Measurements from ENCODE around the gene MRPL27. TPM values are rescaled to one million over a fixed set of nuclear protein-coding genes. Genes with fewer than 3 reads are reported as not detected.
A peak's percentile ranks its signal among the peaks of the same experiment; 100 is the strongest.

MRPL27 gene
- total RNA-seq, 1 donor from 2014 or later: 57.5 TPM

DNA sequence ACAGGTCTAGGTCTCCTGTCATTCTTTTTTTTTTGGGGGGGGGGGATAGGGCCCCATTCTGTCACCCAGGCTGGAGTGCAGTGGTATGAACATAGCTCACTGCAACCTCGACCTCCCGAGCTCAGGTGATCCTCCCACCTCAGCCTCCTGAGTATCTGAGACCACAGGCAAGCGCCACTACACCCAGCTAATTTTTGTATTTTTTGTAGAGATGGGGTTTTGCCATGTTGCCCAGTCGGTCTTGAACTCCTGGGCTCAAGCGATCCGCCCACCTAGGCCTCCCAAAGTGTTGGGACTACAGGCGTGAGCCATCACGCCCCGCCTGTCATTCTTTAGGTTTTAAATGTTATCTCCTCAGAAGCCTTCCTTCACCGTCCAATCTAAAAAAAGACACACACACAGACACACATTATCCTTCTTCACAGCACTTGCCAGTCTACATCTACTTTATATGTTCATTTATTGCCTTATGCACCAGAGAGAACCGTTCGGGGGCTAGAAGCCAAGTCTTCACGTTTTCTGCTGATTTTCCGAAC, 694 bp downstream of the MRPL27 start:
- Mint-ChIP-seq H3K27me3 (ENCODE audit: low read depth) (no peaks in the 10 kb centered on the region), H3K4me1 (peaks cover 20% of the 10 kb centered on the region), H3K27ac (peak overlapping the region; percentile 99), H3K36me3 (peaks cover 20% of the 10 kb centered on the region), H3K9me3 (no peaks in the 10 kb centered on the region), H3K4me3 (peak overlapping the region; percentile 99)
- no peak for DNase-seq (ENCODE audit: low spot score in 2 of 2, unreplicated experiment in 2 of 2)
- TF ChIP-seq CTCF (IDR thresholded peaks at IDR 0.05; ENCODE audit: unreplicated experiment): no peak

DNA sequence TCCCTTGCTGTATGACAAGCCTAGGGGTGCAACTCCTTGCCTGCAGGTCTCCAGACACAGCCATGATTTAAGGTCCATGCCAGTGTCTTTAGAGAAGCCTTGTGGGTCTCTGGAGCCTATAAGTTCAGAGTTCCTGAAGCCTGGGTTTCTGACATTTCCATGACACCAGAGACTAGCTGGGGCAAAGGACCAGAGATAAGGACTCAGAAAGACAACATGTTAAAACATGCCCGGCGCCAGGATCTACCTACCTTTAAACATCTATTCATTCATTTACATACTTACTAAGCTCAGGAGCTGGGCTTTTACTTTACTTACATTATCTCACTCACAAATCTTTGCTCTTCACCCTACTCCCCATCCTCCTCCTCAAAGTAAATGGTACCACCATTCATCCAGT, 1.5 kb downstream of the MRPL27 start:
- H3K36me3 Mint-ChIP-seq: peaks cover 20% of the 10 kb centered on the region
- no peak for DNase-seq (ENCODE audit: low spot score in 2 of 2, unreplicated experiment in 2 of 2)
- no peaks in the 10 kb centered on the region for H3K27me3 Mint-ChIP-seq (ENCODE audit: low read depth)
- H3K27ac Mint-ChIP-seq: peak overlapping the region; percentile 60
- peaks cover 20% of the 10 kb centered on the region for H3K4me1 Mint-ChIP-seq
- peak overlapping the region; percentile 99 for H3K4me3 Mint-ChIP-seq
- no peak for TF ChIP-seq CTCF (IDR thresholded peaks at IDR 0.05; ENCODE audit: unreplicated experiment)
- no peaks in the 10 kb centered on the region for H3K9me3 Mint-ChIP-seq

DNA sequence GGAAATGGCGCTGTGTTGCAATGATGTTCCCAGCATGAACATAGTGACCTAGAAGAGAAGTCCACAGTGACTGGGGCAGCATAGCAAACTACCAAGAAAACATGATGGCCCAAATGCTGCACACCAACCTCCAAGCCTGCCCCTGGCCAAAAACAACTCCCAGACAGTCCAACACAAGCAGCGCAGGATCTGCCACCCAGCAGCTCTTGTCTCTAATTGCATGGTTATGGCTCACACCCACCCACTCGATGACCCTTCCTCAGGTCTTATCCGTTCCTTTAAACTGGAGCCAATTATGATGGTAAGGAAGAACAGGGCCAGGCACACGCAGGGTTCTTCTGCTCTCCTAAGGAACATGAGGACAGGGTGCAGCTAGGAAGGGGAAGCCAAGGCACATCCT, 2.9 kb downstream of the MRPL27 start:
- Mint-ChIP-seq H3K4me3 (peak overlapping the region; percentile 50), H3K9me3 (no peaks in the 10 kb centered on the region), H3K4me1 (peaks cover 21% of the 10 kb centered on the region), H3K36me3 (peaks cover 20% of the 10 kb centered on the region), H3K27ac (no peak overlapping the region), H3K27me3 (ENCODE audit: low read depth) (no peaks in the 10 kb centered on the region)
- no peak for TF ChIP-seq CTCF (IDR thresholded peaks at IDR 0.05; ENCODE audit: unreplicated experiment)
- no peak for DNase-seq (ENCODE audit: low spot score in 2 of 2, unreplicated experiment in 2 of 2)

DNA sequence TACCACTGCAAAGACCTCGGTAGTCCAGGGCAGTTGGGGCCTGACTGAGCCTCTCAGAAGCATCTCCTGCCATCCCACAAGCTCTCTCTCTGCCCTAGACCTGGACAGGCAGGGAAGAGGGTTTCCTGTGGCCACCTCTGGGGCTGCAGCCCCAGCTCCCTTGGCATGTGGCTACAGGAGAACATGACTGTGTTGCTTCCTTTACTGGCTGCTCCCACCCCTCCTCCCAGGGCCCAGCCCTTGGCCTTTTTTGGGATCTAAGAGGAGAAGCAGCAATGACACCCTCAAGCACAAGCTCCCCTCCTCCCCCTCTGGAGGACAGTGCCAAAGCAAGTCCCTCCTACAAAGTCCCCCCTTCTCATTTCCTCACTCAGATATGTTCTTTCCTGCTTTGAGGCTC, 5.6 kb downstream of the MRPL27 start:
- TF ChIP-seq CTCF (IDR thresholded peaks at IDR 0.05; ENCODE audit: unreplicated experiment): no peak
- Mint-ChIP-seq H3K27me3 (ENCODE audit: low read depth) (no peaks in the 10 kb centered on the region), H3K9me3 (no peaks in the 10 kb centered on the region), H3K4me1 (peaks cover 24% of the 10 kb centered on the region), H3K4me3 (no peak overlapping the region), H3K27ac (no peak overlapping the region), H3K36me3 (peaks cover 20% of the 10 kb centered on the region)
- no peak for DNase-seq (ENCODE audit: low spot score in 2 of 2, unreplicated experiment in 2 of 2)

DNA sequence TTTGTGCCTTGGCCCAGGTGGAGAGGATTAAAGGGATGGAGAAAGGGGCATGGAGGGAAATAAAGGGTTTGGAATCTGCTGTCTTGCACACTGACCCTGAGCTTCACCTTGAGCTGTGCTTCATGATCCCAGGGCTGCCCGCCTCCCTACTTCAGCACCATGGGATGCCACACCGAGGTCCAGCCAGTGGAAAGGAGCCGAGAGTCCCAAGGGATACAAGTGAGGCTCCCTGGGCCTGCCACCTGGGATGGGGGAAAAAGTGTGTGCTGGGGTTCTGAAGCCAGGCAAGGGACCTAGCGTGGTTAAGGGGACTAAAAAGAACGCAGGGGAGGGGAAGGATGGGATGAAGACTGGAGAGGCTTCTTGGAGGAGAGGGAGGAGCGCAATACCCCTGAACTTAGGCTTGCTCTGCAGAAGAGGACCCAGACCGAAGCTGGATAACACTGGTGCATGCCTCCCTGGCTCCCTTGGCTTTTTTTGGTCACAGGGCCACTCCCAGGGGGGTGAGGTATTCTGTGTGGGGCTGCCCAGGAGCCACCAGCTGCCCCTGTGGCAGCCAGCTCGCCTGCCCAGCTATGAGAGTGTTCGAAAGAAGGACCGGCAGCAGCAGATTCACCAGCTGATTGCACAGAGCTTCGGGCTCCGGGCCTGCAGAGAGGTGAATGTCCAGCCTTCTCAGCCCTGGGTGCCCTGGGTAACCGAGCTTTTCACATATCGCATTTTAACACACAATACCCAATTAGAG, 7.2 kb downstream of the MRPL27 start:
- no peaks in the 10 kb centered on the region for H3K9me3 Mint-ChIP-seq
- H3K36me3 Mint-ChIP-seq: peaks cover 18% of the 10 kb centered on the region
- no peak for TF ChIP-seq CTCF (IDR thresholded peaks at IDR 0.05; ENCODE audit: unreplicated experiment)
- peak overlapping the region; percentile 59 for H3K27ac Mint-ChIP-seq
- peaks cover 18% of the 10 kb centered on the region for H3K4me1 Mint-ChIP-seq
- H3K27me3 Mint-ChIP-seq (ENCODE audit: low read depth): no peaks in the 10 kb centered on the region
- H3K4me3 Mint-ChIP-seq: no peak overlapping the region
- DNase-seq (ENCODE audit: low spot score in 2 of 2, unreplicated experiment in 2 of 2): no peak

All from mesothelial cell of epicardium (in vitro differentiated cells).